ENCODE results near the gene TRPC1.
A peak's percentile ranks its signal among the peaks of the same experiment; 100 is the strongest.

The TRPC1 gene

DNA sequence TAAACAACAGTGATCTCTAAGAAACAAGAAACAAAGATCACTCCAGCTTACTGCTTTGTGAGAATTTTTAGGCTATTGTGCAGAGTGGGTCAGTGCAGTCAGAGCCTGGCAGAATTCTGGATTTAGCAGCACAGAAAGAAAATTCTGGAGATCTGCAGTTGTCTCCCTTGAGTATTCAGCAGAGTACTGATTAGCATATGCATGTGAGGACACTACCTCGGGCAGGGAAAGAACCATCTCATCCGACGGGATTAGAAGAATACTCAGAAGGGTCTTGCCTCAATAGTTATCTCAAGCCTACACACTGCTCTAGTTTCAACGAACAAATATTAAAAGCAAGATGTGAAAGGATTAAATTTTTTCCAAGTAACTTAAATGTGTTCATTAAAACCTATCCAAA is 70.7 kb downstream of the TRPC1 start:
- Histone ChIP-seq H3K4me1 (ENCODE audit: control insufficient read depth, insufficient read depth, low read length, unreplicated experiment) (no peaks in the 10 kb centered on the region), H3K27me3 (ENCODE audit: insufficient read depth, low read length) (no peaks in the 10 kb centered on the region), H3K36me3 (ENCODE audit: insufficient read depth, low read length) (0 out of 2 replicates have a peak, but pooled peaks cover 6% of the 10 kb centered on the region), H3K27ac (ENCODE audit: low read depth, low read length) (no peak overlapping the region), H3K79me2 (ENCODE audit: control insufficient read depth, insufficient read depth, low read length, unreplicated experiment) (no peaks in the 10 kb centered on the region), H2AFZ (ENCODE audit: low read length, unreplicated experiment) (no peak overlapping the region), H3K4me3 (ENCODE audit: low read depth, low read length) (no peak overlapping the region)

DNA sequence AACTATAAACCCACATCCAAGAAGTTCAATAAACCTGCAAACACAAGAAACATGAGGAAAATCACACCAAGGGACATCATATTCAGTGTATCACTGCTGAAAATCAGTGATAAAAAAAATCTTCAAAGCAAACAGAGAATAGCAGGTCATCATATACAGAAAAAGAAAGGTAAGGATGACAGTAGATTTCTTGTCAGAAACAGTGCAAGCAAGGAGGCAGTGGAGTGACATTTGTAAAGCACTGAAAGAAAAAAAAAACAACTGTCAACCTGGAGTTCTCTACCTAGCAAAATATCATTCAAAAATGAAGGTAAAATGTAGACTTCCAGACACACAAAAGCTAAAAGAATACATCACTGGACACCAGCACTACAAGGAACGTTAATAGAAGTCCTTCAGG is 71.5 kb downstream of the TRPC1 start:
- Histone ChIP-seq H3K27me3 (ENCODE audit: insufficient read depth, low read length) (no peaks in the 10 kb centered on the region), H3K27ac (ENCODE audit: low read depth, low read length) (no peak overlapping the region), H3K79me2 (ENCODE audit: control insufficient read depth, insufficient read depth, low read length, unreplicated experiment) (no peaks in the 10 kb centered on the region)

DNA sequence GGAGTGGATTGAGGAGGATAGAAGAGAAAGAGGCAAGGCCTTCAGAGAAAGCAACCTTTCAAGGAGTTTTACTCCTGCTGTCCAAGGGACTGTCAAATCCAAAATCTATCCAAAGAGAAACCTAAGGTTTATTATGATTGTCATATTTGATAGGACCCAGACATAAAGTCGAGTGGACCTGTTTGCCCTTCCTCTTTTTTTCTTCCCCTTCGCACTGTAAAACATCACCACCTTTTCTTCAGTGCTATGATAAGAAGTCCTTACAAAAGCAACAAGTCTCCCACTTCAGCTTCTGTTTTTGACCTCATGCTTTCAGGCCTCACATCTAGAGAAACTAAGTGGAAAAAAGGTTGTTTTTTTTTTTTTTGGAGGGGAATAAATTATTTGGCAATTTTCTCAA is 73.0 kb downstream of the TRPC1 start:
- Histone ChIP-seq H3K4me3 (ENCODE audit: low read depth, low read length) (no peak overlapping the region), H3K79me2 (ENCODE audit: control insufficient read depth, insufficient read depth, low read length, unreplicated experiment) (no peaks in the 10 kb centered on the region), H3K27ac (ENCODE audit: low read depth, low read length) (no peak overlapping the region), H3K36me3 (ENCODE audit: insufficient read depth, low read length) (0 out of 2 replicates have a peak, but pooled peaks cover 6% of the 10 kb centered on the region), H3K27me3 (ENCODE audit: insufficient read depth, low read length) (no peaks in the 10 kb centered on the region), H2AFZ (ENCODE audit: low read length, unreplicated experiment) (no peak overlapping the region), H3K4me1 (ENCODE audit: control insufficient read depth, insufficient read depth, low read length, unreplicated experiment) (no peaks in the 10 kb centered on the region)

More for the DNA sequence above, 71.5 kb downstream of the TRPC1 start:
- Histone ChIP-seq H3K4me1 (ENCODE audit: control insufficient read depth, insufficient read depth, low read length, unreplicated experiment) (no peaks in the 10 kb centered on the region), H2AFZ (ENCODE audit: low read length, unreplicated experiment) (no peak overlapping the region), H3K36me3 (ENCODE audit: insufficient read depth, low read length) (0 out of 2 replicates have a peak, but pooled peaks cover 6% of the 10 kb centered on the region), H3K4me3 (ENCODE audit: low read depth, low read length) (no peak overlapping the region)

DNA sequence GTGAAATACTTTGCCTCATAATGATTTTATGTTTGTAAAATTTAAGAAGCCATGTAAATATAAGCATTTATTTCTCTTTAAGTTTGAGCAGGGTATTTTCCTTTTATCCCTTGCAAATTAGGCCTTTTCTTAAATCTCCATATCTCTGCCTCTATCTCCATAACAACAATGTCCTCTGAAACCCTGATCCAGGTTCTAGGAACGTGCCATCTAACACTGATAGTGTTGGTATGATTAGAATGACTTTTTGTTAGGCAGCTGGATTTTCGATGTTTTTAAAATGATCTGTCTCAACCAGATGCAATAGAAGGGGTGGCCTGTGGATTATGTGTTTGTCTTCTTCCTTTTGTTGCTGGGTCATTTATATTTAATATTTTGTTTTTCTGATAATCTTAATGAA is 77.9 kb downstream of the TRPC1 start:
- H3K4me1 ChIP-seq (ENCODE audit: control insufficient read depth, insufficient read depth, low read length, unreplicated experiment) = no peaks in the 10 kb centered on the region
- H3K79me2 ChIP-seq (ENCODE audit: control insufficient read depth, insufficient read depth, low read length, unreplicated experiment) = no peaks in the 10 kb centered on the region
- H3K4me3 ChIP-seq (ENCODE audit: low read depth, low read length) = no peak overlapping the region
- no peaks in the 10 kb centered on the region for H3K27me3 ChIP-seq (ENCODE audit: insufficient read depth, low read length)
- H2AFZ ChIP-seq (ENCODE audit: low read length, unreplicated experiment) = no peak overlapping the region
- no peak overlapping the region for H3K27ac ChIP-seq (ENCODE audit: low read depth, low read length)
- H3K36me3 ChIP-seq (ENCODE audit: insufficient read depth, low read length) = peaks cover 4% of the 10 kb centered on the region; the same call in 1 of the 2 replicates

DNA sequence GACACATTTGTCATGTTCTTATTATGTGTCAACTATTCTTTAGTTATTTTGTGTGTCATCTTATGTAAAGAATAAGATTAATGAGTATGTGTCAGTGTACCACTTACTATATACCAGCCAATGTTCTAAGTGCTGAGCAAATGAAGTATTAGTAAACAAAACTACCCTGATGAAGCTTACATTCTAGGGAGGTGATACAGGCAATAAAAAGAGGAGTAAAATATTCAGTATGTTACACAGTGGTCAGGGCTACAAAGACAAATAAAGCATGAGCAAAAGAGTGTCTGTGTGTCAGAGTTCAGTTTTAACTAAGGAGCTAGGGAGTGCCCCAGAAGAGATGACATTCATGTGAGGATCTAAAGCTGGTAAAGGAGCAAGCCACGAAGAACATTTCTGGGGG is 79.1 kb downstream of the TRPC1 start:
- H3K36me3 ChIP-seq (ENCODE audit: insufficient read depth, low read length) = peaks cover 4% of the 10 kb centered on the region; the same call in 1 of the 2 replicates
- H2AFZ ChIP-seq (ENCODE audit: low read length, unreplicated experiment) = no peak overlapping the region
- H3K4me1 ChIP-seq (ENCODE audit: control insufficient read depth, insufficient read depth, low read length, unreplicated experiment) = no peaks in the 10 kb centered on the region

DNA sequence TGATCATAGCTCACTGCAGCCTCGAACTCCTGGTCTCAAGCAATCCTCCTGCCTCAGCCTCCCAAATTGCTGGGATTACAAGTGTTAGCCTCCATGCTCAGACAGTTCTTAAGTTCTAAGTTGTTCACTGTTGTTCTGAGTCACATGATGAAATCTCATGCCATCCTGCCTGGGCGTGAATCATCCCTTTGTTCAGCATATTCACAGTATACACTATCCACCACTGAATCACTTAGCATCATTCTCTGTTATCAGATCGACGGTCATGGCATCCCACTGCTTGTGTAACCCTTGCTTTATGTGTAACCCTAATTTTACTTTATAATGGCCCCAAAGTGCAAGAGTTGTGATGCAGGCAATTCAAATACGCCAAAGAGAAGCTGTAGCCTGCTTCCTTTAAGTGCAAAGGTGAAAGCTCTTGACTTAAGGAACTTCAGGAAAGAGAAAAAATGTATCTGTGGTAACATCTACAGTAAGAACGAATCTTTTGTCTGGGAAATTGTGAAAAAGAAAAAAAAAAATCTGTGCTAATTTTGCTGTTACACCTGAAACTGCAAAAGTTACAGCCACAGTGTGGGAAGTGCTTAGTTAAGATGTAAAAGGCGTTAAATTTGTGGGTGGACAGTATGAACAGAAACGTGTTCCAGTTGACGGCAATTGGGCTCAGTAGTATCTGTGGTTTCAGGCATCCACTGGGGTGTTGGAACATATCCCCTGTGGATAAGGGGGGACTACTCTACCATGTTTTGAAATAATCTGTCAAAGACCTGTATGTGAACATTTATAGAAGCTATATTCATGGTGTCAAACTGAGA is 84.5 kb downstream of the TRPC1 start:
- peak overlapping the region; percentile 23 for H3K27ac ChIP-seq (ENCODE audit: low read depth, low read length)
- no peaks in the 10 kb centered on the region for H3K27me3 ChIP-seq (ENCODE audit: insufficient read depth, low read length)
- H3K4me3 ChIP-seq (ENCODE audit: low read depth, low read length) = no peak overlapping the region
- H3K36me3 ChIP-seq (ENCODE audit: insufficient read depth, low read length) = peaks cover 4% of the 10 kb centered on the region; the same call in 1 of the 2 replicates
- no peaks in the 10 kb centered on the region for H3K4me1 ChIP-seq (ENCODE audit: control insufficient read depth, insufficient read depth, low read length, unreplicated experiment)
- H3K79me2 ChIP-seq (ENCODE audit: control insufficient read depth, insufficient read depth, low read length, unreplicated experiment) = no peaks in the 10 kb centered on the region
- H2AFZ ChIP-seq (ENCODE audit: low read length, unreplicated experiment) = no peak overlapping the region

More for the DNA sequence above, 79.1 kb downstream of the TRPC1 start:
- Histone ChIP-seq H3K27ac (ENCODE audit: low read depth, low read length) (no peak overlapping the region), H3K27me3 (ENCODE audit: insufficient read depth, low read length) (no peaks in the 10 kb centered on the region), H3K4me3 (ENCODE audit: low read depth, low read length) (no peak overlapping the region), H3K79me2 (ENCODE audit: control insufficient read depth, insufficient read depth, low read length, unreplicated experiment) (no peaks in the 10 kb centered on the region)

DNA sequence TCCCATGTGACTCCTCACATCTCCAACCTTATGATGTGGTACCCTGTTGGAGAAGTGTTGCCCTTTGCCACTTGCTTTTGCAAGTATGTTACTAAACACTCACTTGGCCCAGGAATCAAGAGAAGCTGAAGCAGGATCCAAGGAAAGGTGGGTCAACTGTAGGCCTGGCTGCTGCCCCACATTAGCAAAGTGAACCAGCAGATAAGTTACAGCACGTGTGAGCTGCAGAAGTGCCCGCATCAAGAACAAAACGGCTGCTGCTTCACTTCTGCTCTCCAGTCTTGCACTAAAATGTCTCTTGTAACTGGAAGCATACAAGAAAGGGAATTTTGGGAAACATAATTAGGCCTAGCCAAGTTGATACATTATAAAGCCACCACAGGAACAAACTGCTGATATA is 85.4 kb downstream of the TRPC1 start:
- Histone ChIP-seq H3K27ac (ENCODE audit: low read depth, low read length) (no peak overlapping the region), H3K36me3 (ENCODE audit: insufficient read depth, low read length) (peaks cover 4% of the 10 kb centered on the region; the same call in 1 of the 2 replicates), H3K4me1 (ENCODE audit: control insufficient read depth, insufficient read depth, low read length, unreplicated experiment) (no peaks in the 10 kb centered on the region), H2AFZ (ENCODE audit: low read length, unreplicated experiment) (no peak overlapping the region), H3K79me2 (ENCODE audit: control insufficient read depth, insufficient read depth, low read length, unreplicated experiment) (no peaks in the 10 kb centered on the region), H3K4me3 (ENCODE audit: low read depth, low read length) (no peak overlapping the region), H3K27me3 (ENCODE audit: insufficient read depth, low read length) (no peaks in the 10 kb centered on the region)

DNA sequence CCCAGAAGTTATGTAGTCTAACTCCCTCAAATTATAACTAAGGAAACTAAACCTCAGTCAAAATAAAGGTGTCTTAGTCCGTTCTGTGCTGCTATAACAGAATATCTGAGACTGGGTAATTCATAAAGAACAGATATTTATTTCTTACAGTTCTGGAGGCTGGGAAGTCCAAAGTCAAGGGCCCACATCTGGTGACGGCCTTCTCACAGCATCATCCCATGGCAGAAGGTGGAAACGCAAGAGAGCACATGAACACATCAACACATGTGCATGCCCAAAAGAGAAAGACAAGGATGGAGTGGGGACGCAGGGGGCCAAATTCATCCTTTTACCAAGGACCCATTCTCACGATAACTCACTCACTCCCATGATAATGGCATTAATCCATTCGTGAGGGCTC is 92.0 kb downstream of the TRPC1 start:
- no peaks in the 10 kb centered on the region for H3K27me3 ChIP-seq (ENCODE audit: insufficient read depth, low read length)
- H3K79me2 ChIP-seq (ENCODE audit: control insufficient read depth, insufficient read depth, low read length, unreplicated experiment) = no peaks in the 10 kb centered on the region
- no peak overlapping the region for H3K27ac ChIP-seq (ENCODE audit: low read depth, low read length)
- H2AFZ ChIP-seq (ENCODE audit: low read length, unreplicated experiment) = no peak overlapping the region
- 0 out of 2 replicates have a peak, but pooled peaks cover 4% of the 10 kb centered on the region for H3K36me3 ChIP-seq (ENCODE audit: insufficient read depth, low read length)
- H3K4me1 ChIP-seq (ENCODE audit: control insufficient read depth, insufficient read depth, low read length, unreplicated experiment) = no peaks in the 10 kb centered on the region
- H3K4me3 ChIP-seq (ENCODE audit: low read depth, low read length) = no peak overlapping the region

DNA sequence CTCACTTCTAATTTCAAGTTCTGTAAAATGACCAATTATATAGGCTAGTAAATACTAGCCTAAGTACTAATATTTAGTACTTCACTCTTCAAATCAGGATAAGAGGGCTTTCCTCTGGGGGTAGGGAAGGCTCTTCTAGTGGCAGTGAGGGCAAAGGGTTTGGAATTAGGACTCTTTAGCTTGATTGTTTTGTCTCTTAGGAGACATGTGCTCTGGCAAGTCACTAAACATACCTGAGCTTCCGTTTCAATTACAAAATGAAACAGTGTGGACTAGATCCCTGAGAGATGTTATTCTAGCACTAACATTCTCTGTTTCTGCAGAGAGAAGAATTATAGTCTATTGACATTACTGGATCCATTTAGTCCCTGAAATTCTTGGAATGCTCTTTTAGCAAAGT is 93.5 kb downstream of the TRPC1 start:
- Histone ChIP-seq H3K79me2 (ENCODE audit: control insufficient read depth, insufficient read depth, low read length, unreplicated experiment) (no peaks in the 10 kb centered on the region), H3K27ac (ENCODE audit: low read depth, low read length) (no peak overlapping the region), H3K4me1 (ENCODE audit: control insufficient read depth, insufficient read depth, low read length, unreplicated experiment) (no peaks in the 10 kb centered on the region), H2AFZ (ENCODE audit: low read length, unreplicated experiment) (no peak overlapping the region), H3K27me3 (ENCODE audit: insufficient read depth, low read length) (no peaks in the 10 kb centered on the region), H3K4me3 (ENCODE audit: low read depth, low read length) (no peak overlapping the region), H3K36me3 (ENCODE audit: insufficient read depth, low read length) (0 out of 2 replicates have a peak, but pooled peaks cover 4% of the 10 kb centered on the region)

DNA sequence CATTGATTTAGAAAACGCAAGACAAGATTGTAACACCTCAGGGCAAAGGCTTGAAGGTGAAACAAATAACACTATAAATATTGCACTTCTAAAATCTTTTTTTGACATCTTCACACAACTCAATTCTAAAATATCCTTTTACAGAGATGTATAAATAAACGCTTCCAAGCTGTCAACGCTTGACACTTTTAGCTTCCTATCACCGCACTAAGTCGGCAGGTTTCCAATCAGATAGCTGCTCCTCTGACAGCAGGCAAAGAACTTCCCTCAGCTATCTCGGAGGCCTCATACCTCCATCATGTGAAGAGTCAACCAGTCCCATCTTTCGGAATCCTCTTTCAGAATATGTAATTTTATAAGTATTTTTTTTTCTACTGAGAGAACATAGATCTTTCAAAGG is 94.1 kb downstream of the TRPC1 start:
- H2AFZ ChIP-seq (ENCODE audit: low read length, unreplicated experiment) = no peak overlapping the region
- no peak overlapping the region for H3K27ac ChIP-seq (ENCODE audit: low read depth, low read length)
- no peaks in the 10 kb centered on the region for H3K4me1 ChIP-seq (ENCODE audit: control insufficient read depth, insufficient read depth, low read length, unreplicated experiment)
- no peak overlapping the region for H3K4me3 ChIP-seq (ENCODE audit: low read depth, low read length)
- no peaks in the 10 kb centered on the region for H3K27me3 ChIP-seq (ENCODE audit: insufficient read depth, low read length)
- no peaks in the 10 kb centered on the region for H3K79me2 ChIP-seq (ENCODE audit: control insufficient read depth, insufficient read depth, low read length, unreplicated experiment)
- H3K36me3 ChIP-seq (ENCODE audit: insufficient read depth, low read length) = 0 out of 2 replicates have a peak, but pooled peaks cover 4% of the 10 kb centered on the region

DNA sequence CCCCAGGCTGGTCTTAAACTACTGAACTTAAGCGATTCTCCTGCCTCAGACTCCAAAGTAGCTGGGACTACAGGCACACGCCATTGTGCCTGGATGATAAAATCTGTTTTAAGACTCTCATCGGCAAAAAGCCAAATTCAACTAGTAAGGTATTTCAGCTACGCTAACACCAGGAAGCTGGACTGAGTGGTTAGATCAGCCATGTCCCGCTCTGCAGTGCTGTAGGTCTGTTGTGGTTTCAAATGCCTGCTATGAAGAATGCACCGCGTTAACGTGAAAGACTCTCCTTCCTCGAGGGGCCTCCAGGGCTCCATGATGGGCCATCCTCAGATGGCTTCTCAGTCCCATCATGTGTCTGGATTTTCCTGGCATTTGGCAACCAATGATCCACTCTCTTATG is 94.8 kb downstream of the TRPC1 start:
- H2AFZ ChIP-seq (ENCODE audit: low read length, unreplicated experiment) = no peak overlapping the region
- no peak overlapping the region for H3K27ac ChIP-seq (ENCODE audit: low read depth, low read length)
- H3K27me3 ChIP-seq (ENCODE audit: insufficient read depth, low read length) = no peaks in the 10 kb centered on the region
- no peaks in the 10 kb centered on the region for H3K4me1 ChIP-seq (ENCODE audit: control insufficient read depth, insufficient read depth, low read length, unreplicated experiment)
- no peak overlapping the region for H3K4me3 ChIP-seq (ENCODE audit: low read depth, low read length)
- H3K36me3 ChIP-seq (ENCODE audit: insufficient read depth, low read length) = 0 out of 2 replicates have a peak, but pooled peaks cover 4% of the 10 kb centered on the region
- no peaks in the 10 kb centered on the region for H3K79me2 ChIP-seq (ENCODE audit: control insufficient read depth, insufficient read depth, low read length, unreplicated experiment)
